ENCODE data around the gene FGF12.

Gene FGF12

DNA sequence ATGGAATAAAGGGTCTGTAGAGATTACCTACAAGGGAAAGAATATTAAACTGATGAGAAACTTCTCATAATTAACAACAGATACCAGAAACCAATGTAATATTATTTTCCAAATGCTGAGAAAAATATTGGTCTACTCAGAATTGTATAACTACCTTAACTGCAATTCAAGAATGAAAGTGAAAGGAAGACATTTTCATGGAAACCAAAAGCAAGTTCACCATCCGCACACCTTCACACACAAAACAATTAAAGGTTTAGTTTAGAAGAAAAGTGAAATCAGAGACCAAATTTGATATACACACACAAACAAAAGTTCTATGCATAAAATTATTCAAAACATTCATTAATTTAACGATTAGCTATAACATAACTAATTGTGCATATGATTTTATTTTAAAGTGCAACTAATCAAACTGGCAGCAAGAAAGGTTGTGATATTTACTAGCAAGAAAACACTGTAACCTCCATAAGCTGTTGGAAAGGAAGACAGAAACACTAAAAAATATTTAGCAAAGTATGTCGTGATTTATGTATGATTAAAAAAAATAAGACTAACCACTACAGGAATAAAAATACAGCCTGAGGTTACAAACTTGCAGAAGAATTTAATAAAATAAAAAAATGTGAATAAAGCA is 395.5 kb downstream of the FGF12 start:
- no peak for DNase-seq

GRCh38 chr3:192326656-192327055 is 400.7 kb downstream of the FGF12 start:
- DNase-seq: no peak

DNA sequence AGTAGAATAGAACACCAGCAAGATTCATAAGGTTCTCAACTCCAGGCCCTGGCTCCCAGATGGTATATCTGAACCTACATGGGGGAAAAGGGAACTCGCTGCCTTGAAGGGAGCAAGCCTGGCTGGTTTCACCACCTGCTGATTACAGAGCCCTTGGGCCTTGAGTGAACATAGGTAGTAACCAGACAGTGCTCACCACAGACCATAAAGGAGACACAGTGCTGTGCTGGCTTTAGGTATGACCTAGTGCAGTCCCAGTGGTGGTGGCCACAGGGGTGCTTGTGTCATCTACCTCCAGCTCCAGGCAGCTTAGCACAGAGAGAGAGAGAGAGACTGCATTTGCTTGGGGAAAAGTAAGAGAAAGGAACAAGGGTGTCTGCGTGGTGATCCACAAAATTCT is 409.8 kb downstream of the FGF12 start:
- no peak for DNase-seq

DNA sequence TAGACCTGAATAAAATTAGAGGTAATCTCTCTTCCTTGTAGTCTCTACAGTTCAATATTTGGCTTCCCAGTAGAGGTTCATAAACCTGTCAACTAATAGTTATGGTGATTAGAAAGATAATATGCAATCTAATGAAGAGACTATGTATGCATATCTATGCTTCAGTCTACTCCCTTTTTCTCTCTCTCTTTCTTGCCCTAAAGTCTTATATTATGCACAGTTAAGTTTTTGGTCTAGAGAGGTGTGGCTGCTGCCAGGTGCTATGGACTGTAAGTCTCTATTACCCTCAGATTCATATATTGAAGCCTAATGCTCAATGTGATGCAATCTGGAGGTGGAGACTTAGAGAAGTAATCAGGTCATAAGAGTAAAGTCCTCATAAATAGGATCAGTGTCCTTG is 413.7 kb downstream of the FGF12 start:
- DNase-seq: no peak

GRCh38 chr3:192307631-192308030 is 419.7 kb downstream of the FGF12 start:
- DNase-seq: no peak

GRCh38 chr3:192303235-192303634 is 424.1 kb downstream of the FGF12 start:
- peak; percentile 13 for DNase-seq

DNA sequence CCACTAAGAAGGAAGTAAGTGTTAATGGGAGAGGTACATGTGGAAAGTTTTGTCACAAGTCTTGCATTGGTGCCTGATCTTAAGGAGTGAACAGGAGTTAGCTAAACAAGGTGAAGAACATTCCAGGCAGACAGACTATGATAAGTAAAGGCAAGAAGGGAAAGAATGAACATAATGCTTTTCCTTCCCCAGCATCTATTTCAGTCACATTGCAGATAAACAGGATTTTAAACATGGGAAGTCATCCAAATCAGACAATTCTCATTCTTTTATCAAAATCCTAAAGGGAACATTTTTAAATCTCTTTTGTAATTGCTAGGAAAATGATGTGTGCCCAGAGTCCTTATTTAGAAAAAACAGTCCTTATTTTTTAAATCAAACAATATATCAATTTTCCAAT is 424.6 kb downstream of the FGF12 start:
- DNase-seq: no peak

DNA sequence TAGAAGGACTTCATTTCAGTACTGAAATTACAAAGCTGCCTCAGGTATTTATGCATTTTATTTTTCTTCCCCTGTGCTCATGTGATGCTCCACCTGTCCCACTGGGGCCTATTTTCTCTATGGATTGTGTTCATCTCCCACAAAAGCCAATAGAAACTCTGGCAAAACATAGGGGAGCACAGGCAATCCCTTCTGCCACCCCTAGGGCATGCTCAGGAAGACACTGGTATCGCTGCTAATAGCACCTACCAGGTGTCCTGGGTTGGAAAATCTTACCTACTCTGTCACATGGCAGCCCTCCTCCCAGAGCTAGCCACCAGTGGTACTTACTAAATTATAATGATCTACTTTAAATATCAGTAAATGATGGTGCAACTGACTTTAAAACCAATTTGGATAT is 427.4 kb downstream of the FGF12 start:
- no peak for DNase-seq

- DNase-seq: no peak
Measured at GRCh38 chr3:192296845-192297244, 430.5 kb downstream of the FGF12 start.

DNA sequence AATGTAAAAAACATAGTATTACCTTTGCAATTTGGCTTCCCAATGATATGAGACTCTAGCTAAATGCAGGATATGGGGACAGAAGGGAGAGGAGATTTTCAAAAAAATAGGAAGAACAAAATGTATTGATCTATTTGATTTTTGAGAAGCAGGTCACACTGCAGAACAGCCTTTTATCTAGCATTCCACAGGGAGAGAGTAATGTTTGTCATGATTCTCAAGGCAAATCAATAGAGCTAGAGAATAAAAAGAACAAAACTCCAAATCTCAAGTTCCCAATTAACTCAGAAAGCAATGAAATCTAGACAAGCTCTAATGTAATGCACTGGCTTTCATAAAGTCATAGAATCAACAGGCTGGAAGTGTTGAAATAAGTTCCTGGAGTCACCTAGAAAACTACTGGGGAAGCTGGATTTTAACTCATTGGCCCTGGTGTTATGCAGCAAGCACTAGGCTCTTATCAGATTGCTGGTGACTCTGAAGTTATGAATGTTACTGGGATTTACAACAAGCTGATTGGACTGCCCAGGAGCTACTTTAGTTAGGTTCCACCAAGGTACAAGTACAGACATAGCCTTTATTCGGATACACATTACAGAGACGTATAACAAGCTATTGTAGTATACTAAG is 442.8 kb downstream of the FGF12 start:
- DNase-seq: no peak

DNA sequence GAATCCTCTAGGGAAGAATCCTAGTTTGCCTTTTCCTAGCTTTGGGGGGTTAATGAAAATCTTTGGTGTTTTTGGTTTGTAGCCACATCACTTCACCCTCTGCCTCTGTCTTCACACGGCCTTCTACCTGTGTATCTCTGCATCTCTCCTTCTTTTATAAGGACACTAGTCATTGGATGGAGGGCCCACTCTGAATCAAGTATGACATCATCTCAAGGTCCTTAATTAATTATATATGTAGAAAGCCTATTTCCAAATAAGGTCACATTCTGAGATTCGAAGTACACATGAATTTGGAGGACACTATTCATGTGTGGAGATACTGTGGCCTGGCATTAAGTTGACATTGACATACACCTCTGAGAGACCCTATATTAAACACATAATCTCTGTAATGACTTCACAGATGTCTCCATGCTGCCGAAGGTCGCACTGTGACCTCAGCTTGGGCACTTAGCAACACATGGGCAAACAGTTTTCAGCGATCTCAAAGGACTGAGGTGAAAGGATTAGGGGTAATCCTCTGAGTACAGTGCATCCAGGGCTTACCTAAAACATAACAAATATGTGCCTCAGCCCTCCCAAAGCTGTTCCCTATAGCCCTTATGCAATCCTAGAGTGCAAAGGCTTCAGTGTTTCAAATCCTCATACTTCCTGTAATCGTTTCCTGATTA is 446.0 kb downstream of the FGF12 start:
- DNase-seq: no peak

DNA sequence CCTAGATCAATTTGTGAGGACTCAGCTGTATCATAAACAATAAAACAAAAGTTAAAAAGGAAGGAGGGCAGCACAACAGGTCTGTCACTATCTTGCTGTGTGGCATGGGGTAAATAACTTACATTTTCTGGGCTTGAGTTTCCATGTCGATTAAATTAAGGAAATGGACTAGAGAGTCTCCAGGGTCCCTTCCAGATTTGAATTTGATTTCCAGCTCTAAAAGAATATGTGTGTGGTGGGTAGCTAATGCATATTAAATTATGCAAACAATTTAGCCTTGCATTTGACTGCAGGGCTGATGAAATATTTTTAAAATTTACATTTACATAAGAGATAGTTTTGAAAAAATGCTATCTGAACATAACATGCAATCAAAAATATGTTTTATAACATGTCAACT is 447.7 kb downstream of the FGF12 start:
- no peak for DNase-seq

- DNase-seq: no peak
Measured at GRCh38 chr3:192277477-192277876, 449.9 kb downstream of the FGF12 start.

GRCh38 chr3:192275741-192276355 is 451.5 kb downstream of the FGF12 start:
- DNase-seq: no peak

DNA sequence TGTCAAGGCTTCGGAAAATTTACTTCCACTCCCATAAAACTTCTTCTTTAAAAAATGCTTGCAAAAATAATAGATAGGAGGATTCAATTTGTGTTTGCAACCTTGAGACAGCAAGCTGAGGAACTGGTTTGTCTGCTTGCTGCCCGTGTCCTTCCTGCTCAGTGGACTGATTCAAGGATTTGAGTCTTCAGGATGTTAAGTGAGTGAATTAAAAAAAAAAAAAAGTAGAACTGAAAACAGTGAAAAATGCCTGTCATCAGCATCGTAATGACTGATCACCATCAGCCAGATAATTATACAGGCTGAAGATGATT is 453.7 kb downstream of the FGF12 start:
- no peak for DNase-seq

DNA sequence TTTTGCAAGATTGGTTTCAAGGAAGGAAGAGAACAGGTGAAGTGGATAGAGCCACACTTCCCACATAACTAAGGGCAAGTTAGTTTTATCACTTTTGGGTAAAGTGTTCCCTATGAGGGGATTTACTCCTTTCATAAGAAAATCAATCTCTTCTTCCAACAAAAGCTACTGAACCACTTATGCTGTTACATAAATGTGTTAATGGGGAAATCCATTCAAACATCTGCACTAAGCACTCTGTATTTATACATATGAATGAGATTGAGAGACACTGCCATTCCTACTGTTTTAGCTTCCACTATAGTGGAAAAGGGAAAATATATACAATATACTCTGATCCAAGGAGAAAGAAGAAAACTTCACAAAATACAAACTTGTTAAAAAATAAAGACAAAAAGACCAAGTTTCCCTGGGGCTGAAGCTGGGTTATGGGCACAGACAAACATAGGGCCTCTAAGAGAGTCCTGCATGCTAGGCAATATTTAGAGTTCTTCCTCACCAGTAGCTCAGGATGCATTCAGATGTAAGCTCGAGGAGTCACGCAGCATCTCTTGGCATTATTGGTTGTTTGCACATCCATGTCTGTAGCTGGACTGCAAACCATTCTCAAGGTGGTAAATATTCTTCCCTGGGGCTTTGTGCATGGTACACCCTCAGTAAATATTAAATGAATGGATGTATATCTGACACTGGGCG is 454.2 kb downstream of the FGF12 start:
- no peak for DNase-seq

- no peak for DNase-seq
Measured at GRCh38 chr3:192262001-192262400, 465.3 kb downstream of the FGF12 start.

- DNase-seq: no peak
Measured at GRCh38 chr3:192261135-192261534, 466.2 kb downstream of the FGF12 start.

GRCh38 chr3:192260116-192261010 is 467.0 kb downstream of the FGF12 start:
- no peak for DNase-seq

DNA sequence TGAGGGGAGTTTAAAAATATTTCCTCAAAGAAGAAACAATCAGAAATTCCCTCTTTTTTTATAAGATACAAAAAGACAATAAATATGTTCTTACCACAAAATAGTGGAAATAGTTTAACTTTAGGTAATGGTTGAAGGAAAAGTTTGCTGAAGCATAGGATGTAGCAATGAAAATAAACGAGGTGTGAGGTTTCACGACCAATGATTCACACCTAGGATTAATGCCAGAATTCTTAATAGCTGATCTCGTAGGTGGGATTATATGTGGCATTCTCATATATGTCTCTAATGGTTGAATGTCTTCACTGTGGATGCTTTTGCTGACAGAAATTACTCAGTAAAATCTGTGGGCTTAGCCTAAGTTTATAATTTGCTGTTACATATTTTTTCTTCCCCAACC is 467.7 kb downstream of the FGF12 start:
- DNase-seq: no peak

DNA sequence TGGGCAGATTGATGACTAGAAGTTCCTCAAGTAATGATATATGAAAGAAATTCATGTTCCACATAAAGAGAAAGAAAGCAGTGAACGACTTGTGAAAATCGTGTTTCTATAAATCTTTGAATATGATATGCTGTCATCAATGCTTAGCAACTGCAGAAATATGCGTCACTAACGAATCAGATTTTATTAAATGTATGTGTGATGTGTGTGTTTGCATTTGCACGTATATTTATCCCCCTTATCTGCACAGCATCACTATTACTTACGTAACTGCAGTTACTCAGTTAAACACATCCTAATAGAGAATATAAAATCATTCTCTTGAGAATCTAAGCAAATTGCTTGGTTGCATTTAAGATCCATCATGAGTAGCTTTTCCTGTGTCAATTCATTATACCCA is 468.6 kb downstream of the FGF12 start:
- no peak for DNase-seq

DNA sequence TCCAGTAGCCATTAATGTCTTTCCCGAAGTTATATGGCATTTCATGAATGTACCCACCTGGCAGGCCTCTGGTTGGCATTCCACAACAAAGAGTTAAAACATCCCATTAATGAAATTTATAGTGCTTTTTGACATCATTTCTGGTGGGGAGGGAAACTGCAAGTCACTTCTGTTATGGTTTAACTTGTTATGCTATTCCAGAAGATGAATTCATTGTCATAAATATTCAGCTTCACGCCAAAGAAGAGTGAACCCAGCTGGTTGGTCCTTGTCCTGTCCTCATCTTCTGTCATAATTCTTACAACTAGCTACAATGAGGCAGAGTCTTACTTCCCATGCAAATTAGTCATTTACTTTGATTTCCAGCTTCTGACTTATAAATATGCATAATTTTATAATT is 471.5 kb downstream of the FGF12 start:
- DNase-seq: no peak
